Vagina (tissue), 2 donors: Measurements from ENCODE around the gene OTP. TPM values are rescaled to one million over a fixed set of nuclear protein-coding genes. Genes with fewer than 3 reads are reported as not detected.

Experiments used
- DNase-seq, 2 donors: peaks; one replicate each; pipeline ENCODE4 v3.0.0-alpha.2; 2017; ENCODE audit errors: extremely low spot score in 2 of 2
- H3K27ac ChIP-seq: fragments of 200-600 bp; sonication (generic); one replicate; pipeline ENCODE4 v1.5.1; 2019
- H3K27me3 ChIP-seq: fragments of 200-600 bp; sonication (generic); one replicate; pipeline ENCODE4 v1.5.1; 2019
- H3K36me3 ChIP-seq, 2 donors: fragments of 200-600 bp; sonication (generic); one replicate each; pipeline ENCODE4 v1.5.1; 2017 to 2019
- H3K4me1 ChIP-seq: fragments of 200-600 bp; sonication (generic); one replicate; pipeline ENCODE4 v1.5.1; 2019
- H3K4me3 ChIP-seq, 2 donors: fragments of 200-600 bp; sonication (generic); 1 replicate in 1 of 2; 2 replicates in 1 of 2; pipeline ENCODE4 v1.5.1; 2016 to 2019
- H3K9me3 ChIP-seq: fragments of 200-600 bp; sonication (generic); one replicate; pipeline ENCODE4 v1.5.1; 2019
- POLR2A ChIP-seq, 2 donors: fragments of 450-650 bp; IDR thresholded peaks; one replicate each; pipeline ENCODE4 v1.6.1; 2017; ENCODE audit warnings: antibody characterized with exemption in 2 of 2, mild to moderate bottlenecking in 2 of 2, moderate library complexity in 2 of 2
- POLR2AphosphoS5 ChIP-seq, 2 donors: sonication (generic); formaldehyde crosslinking; IDR thresholded peaks; one replicate each; pipeline ENCODE4 v1.9.0; 2017; ENCODE audit warnings: antibody characterized with exemption in 2 of 2, mild to moderate bottlenecking in 2 of 2, low read depth in 1 of 2; ENCODE audit not compliant: insufficient read depth in 1 of 2
- intact Hi-C: fragments of 100-400 bp; cut with DNase I; formaldehyde crosslinking; loops from one replicate; pipeline ENCODE4 v1.15.1; 2023
- total RNA-seq: library from RNA; depleted of rRNA; stranded (reverse); fragments of >200 nt; gene quantifications from one replicate; pipeline ENCODE4 v1.2.3, GENCODE V29; 2016
- TF ChIP-seq, protein P1 (sequence below), 3 experiments: fragments of 450-650 bp in 2 of 3; fragments of 200-600 bp in 1 of 3; sonication (generic) in 1 of 3; IDR thresholded peaks; one replicate each; pipeline ENCODE4 v1.5.1; 2017 to 2019; ENCODE audit warnings: antibody characterized with exemption in 3 of 3, mild to moderate bottlenecking in 2 of 3, moderate library complexity in 2 of 3

The OTP gene
- total RNA-seq, 1 donor from 2014 or later = not detected

DNA sequence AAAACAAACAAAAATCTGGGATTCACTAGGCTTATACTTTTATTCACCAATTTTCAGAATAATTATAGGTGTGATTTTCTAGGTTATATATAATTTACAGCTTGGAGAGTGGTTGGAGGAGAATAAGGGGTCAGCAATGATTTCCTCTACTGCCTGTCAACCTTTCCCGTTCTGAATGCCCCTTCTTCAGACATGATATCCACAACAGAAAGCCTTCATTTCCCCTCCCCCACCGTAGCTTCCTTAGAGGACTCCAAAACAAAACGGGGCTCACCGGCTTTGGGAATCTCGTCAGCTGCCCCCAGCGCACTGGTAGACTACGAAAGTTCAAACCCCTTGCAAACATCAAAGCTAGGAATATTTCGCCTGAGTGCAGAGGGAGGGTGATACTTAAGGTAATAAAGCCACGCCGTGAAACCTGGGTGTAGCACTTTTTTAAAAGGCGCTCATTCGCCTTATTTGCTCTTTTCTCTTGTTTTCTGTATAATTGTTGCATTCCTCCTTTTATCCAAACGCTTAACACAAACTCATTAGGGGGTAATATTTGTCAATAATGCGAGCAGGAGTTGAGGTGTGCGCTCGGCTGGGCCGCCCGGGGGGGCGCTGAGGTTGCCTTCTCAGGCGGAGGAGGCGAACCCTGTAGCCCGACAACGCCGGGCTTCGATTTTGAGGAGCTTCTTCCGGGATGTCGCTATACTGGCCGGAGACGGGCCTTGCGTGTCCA lies 2.4 kb downstream of the OTP start:
- intact Hi-C loops = no loop called here
- Histone ChIP-seq H3K27ac (no peak overlapping the region), H3K4me1 (peaks cover 32% of the 10 kb centered on the region), H3K4me3 (no peak overlapping the region), H3K27me3 (peaks cover 26% of the 10 kb centered on the region), H3K36me3 (no peaks in the 10 kb centered on the region), H3K9me3 (no peaks in the 10 kb centered on the region)
- TF ChIP-seq, protein P1, sequence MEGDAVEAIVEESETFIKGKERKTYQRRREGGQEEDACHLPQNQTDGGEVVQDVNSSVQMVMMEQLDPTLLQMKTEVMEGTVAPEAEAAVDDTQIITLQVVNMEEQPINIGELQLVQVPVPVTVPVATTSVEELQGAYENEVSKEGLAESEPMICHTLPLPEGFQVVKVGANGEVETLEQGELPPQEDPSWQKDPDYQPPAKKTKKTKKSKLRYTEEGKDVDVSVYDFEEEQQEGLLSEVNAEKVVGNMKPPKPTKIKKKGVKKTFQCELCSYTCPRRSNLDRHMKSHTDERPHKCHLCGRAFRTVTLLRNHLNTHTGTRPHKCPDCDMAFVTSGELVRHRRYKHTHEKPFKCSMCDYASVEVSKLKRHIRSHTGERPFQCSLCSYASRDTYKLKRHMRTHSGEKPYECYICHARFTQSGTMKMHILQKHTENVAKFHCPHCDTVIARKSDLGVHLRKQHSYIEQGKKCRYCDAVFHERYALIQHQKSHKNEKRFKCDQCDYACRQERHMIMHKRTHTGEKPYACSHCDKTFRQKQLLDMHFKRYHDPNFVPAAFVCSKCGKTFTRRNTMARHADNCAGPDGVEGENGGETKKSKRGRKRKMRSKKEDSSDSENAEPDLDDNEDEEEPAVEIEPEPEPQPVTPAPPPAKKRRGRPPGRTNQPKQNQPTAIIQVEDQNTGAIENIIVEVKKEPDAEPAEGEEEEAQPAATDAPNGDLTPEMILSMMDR (IDR thresholded peaks at IDR 0.05) = no peak
- TF ChIP-seq POLR2A (IDR thresholded peaks at IDR 0.05) (no peak), POLR2AphosphoS5 (IDR thresholded peaks at IDR 0.05; ENCODE audit: insufficient read depth in 1 of 2, low read depth in 1 of 2) (no peak)
- no peak for DNase-seq

DNA sequence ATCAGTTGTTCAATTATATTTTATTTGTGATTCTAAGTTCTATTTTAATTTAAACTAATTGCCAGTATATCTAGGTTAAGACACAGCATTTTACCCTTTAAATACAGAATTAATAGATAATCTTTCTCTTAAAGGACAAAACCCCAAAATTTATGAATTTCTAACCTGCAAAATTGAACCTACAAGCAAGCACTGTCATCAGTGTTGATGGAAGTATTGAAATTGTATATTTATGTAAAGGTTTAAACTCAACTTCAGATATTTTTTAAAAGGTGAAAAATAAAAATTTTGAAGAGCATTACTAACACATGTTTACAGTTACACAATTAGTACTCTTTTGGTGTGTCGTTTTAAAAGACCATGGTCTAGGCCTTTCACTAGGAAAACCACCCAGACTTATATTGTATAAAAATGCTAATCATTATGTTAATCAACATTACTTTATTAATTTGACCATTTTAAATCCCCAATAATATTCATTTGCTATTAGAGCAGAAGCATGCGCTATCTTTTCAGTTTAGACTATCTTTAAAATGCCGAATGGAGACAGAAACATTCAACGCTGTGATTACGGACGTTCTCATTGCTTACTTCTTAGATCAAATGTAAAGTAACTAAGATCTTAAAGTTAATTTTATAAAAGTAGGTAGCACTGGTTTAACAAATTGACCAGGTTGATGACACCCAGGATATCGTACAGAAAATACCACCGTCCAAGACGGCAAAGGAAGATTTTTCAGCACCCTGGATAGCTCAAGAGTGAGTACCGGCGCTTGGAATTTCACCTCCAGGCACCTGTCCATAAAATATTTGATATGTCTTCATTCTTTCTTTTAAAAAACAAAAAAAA lies 3.2 kb downstream of the OTP start:
- intact Hi-C loops = no loop called here
- no peaks in the 10 kb centered on the region for H3K9me3 ChIP-seq

DNA sequence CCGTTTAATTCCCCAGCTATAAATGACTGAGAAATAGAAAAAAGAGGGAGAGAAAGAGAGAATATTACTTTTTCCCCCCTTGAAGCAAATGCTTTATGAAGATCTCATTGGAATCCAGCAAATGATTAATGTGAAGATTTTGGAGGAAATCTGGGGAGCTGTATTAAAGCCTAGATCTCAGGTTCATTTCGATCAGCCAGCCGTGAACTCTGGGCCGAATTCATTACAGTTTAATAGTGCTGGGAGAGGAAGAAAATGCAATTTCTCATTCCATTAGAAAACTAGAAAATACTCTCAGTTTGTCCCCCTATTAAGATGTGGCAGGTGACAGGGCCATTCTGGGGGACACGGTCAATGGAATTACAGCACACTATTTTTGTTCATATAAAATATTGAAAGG lies 4.8 kb downstream of the OTP start:
- H3K4me1 ChIP-seq = peaks cover 35% of the 10 kb centered on the region
- intact Hi-C loops = no loop called here
- TF ChIP-seq POLR2AphosphoS5 (IDR thresholded peaks at IDR 0.05; ENCODE audit: insufficient read depth in 1 of 2, low read depth in 1 of 2) = no peak
- TF ChIP-seq, protein P1 (IDR thresholded peaks at IDR 0.05) = no peak
- TF ChIP-seq POLR2A (IDR thresholded peaks at IDR 0.05) = no peak

More for the DNA sequence above, 3.2 kb downstream of the OTP start:
- H3K4me1 ChIP-seq = peaks cover 32% of the 10 kb centered on the region
- peaks cover 21% of the 10 kb centered on the region for H3K27me3 ChIP-seq
- no peak for DNase-seq
- no peaks in the 10 kb centered on the region for H3K36me3 ChIP-seq
- no peak overlapping the region for H3K4me3 ChIP-seq
- H3K27ac ChIP-seq = no peak overlapping the region
- TF ChIP-seq, protein P1 (IDR thresholded peaks at IDR 0.05) = no peak
- no peak for TF ChIP-seq POLR2AphosphoS5 (IDR thresholded peaks at IDR 0.05; ENCODE audit: insufficient read depth in 1 of 2, low read depth in 1 of 2)
- no peak for TF ChIP-seq POLR2A (IDR thresholded peaks at IDR 0.05)

DNA sequence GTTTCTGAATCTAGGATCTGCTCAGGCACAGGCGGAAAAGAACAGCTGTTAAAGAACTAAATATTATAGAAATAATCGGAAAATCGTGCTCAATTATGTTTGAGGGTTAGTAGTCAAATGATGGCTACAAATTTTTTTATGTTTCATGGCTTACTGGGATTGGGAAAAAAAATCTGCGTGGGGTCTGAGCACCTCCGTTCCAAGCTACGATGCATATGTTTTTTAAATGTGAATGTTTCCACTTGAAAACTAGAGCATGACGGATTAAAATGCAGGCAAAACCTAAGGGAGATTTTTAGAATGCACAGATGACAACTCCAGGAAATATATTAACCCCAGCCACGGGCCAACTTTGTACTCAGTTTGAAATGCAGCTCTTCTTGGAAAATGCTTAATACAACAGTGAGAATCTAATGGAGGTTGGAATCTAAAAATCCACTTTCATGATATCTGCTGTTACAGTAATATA lies 5.3 kb downstream of the OTP start:
- Histone ChIP-seq H3K4me3 (no peak overlapping the region), H3K27ac (no peak overlapping the region), H3K4me1 (peaks cover 38% of the 10 kb centered on the region), H3K9me3 (no peaks in the 10 kb centered on the region), H3K36me3 (no peaks in the 10 kb centered on the region), H3K27me3 (peaks cover 22% of the 10 kb centered on the region)
- intact Hi-C loops = no loop called here
- TF ChIP-seq POLR2A (IDR thresholded peaks at IDR 0.05) = no peak
- TF ChIP-seq POLR2AphosphoS5 (IDR thresholded peaks at IDR 0.05; ENCODE audit: insufficient read depth in 1 of 2, low read depth in 1 of 2) = no peak
- TF ChIP-seq, protein P1 (IDR thresholded peaks at IDR 0.05) = no peak
- DNase-seq = no peak

More for the DNA sequence above, 4.8 kb downstream of the OTP start:
- Histone ChIP-seq H3K27ac (no peak overlapping the region), H3K4me3 (no peak overlapping the region), H3K36me3 (no peaks in the 10 kb centered on the region), H3K27me3 (peaks cover 24% of the 10 kb centered on the region), H3K9me3 (no peaks in the 10 kb centered on the region)
- no peak for DNase-seq
